ENCODE results near the gene GLIS2. TPM values are rescaled to one million over a fixed set of nuclear protein-coding genes. Genes with fewer than 3 reads are reported as not detected.

Gene GLIS2
- total and polyA plus RNA-seq, 10 of the 15 experiments (the other 5 are each of a cell fraction or from before 2014, with no cell fraction given), result 0.03 to 0.64 (median 0.18) TPM; not detected in 4

GRCh38 chr16:4354512-4355409, 38.9 kb downstream of the GLIS2 start:
- ChIA-PET CTCF (interaction anchor here (2.4 kb wide), 1 partner anchor 101 kb away, joined by 6 read pairs; no protein-coding TSS in a partner anchor), POLR2A (no interaction called here), RAD21 (ENCODE audit: unreplicated experiment) (no interaction called here), SMC1A (ENCODE audit: uncharacterized antibody, unreplicated experiment) (no interaction called here)
- H3K9me3 ChIP-seq (replicated peaks; ENCODE audit: control insufficient read depth, insufficient read depth, low read length), result no peaks in the 10 kb centered on the region
- no peak for FAIRE-seq
- H3K36me3 ChIP-seq (ENCODE audit: control insufficient read depth in 2 of 2, insufficient read depth in 2 of 2, low read length in 1 of 2), result peaks cover 4 to 6% of the 10 kb centered on the region in 2 experiments; a peak in 3 of 4 replicates
- peaks cover 12% of the 10 kb centered on the region for H3K79me2 ChIP-seq (ENCODE audit: control insufficient read depth, insufficient read depth, low read length)
- H2AFZ ChIP-seq (ENCODE audit: control insufficient read depth, low read depth, low read length), result no peak overlapping the region
- no peak overlapping the region for H3K9ac ChIP-seq (ENCODE audit: control insufficient read depth, insufficient read depth, low read length)
- intact Hi-C loops (cut with micrococcal nuclease; ENCODE audit: unreplicated experiment), result loop anchor here (10.0 kb wide), 1 partner anchor 120 kb away; the partner anchor contains the start of genes HMOX2 and NMRAL1
- H3K4me2 ChIP-seq (ENCODE audit: control insufficient read depth, insufficient read depth), result no peak overlapping the region
- H3K4me1 ChIP-seq (ENCODE audit: control insufficient read depth, insufficient read depth, low read length), result no peaks in the 10 kb centered on the region
- in situ Hi-C loops (cut with MboI), result no loop called here
- H4K20me1 ChIP-seq (ENCODE audit: control insufficient read depth, insufficient read depth), result no peaks in the 10 kb centered on the region
- BruUV-seq (replicated peaks), result no TSS peak
- ATAC-seq, result no peak
- 88% methylated on average over 17 of the region's 20 CpGs for WGBS (ENCODE audit: insufficient coverage, insufficient replicate concordance, low lambda C conversion rate, missing lambda C conversion rate)
- no peak overlapping the region for H3K27ac ChIP-seq (ENCODE audit: control insufficient read depth, insufficient read depth)
- no peak overlapping the region for H3K4me3 ChIP-seq
- DNase-seq (ENCODE audit: low read depth, low spot score), result no peak
- no peaks in the 10 kb centered on the region for H3K27me3 ChIP-seq (replicated peaks in 1 of 2; ENCODE audit: control insufficient read depth in 2 of 2, insufficient read depth in 2 of 2, low read length in 1 of 2)
- TF ChIP-seq KLF5 (IDR thresholded peaks at IDR 0.05; ENCODE audit: partially characterized antibody), result no peak
- no peak for TF ChIP-seq WRNIP1 (IDR thresholded peaks at IDR 0.05; ENCODE audit: borderline replicate concordance, low read depth, low read length)
- TF ChIP-seq SUPT20H (IDR thresholded peaks at IDR 0.05; ENCODE audit: borderline replicate concordance, control insufficient read depth, low read depth, low read length), result no peak
- TF ChIP-seq MYB (IDR thresholded peaks at IDR 0.05; ENCODE audit: borderline replicate concordance, low read depth, low read length), result no peak
- TF ChIP-seq SKIL (IDR thresholded peaks at IDR 0.05; ENCODE audit: low read depth, poor library complexity, severe bottlenecking), result no peak
